HepG2 (cell line): ENCODE results near the gene TNFSF12. TPM values are rescaled to one million over a fixed set of nuclear protein-coding genes. Genes with fewer than 3 reads are reported as not detected.

Experiments
- AHR ChIP-seq: IDR thresholded peaks from 2 replicates; pipeline ENCODE4 v1.6.1; 2018; ENCODE audit warnings: missing genetic modification reagents, missing compliant biosample characterization
- NFIC ChIP-seq: IDR thresholded peaks from 2 replicates; pipeline ENCODE4 v1.6.1; 2012; ENCODE audit warnings: mild to moderate bottlenecking, low read length, inconsistent platforms
- SP2 ChIP-seq: sonication (generic); formaldehyde crosslinking; IDR thresholded peaks from 2 replicates; pipeline ENCODE4 v1.5.1; 2020; ENCODE audit warnings: mild to moderate bottlenecking, missing genetic modification reagents
- SRSF1 ChIP-seq: fragments of 200-400 bp; formaldehyde crosslinking; optimal IDR thresholded peaks from 2 replicates; pipeline ENCODE3; 2017; ENCODE audit warnings: mild to moderate bottlenecking, low read depth, low read length, moderate library complexity
- ZMAT3 ChIP-seq: sonication (generic); formaldehyde crosslinking; conservative IDR thresholded peaks from 2 replicates; pipeline ENCODE4 v1.7.0; 2021; ENCODE audit warnings: missing genetic modification reagents
- ZNF335 ChIP-seq: sonication (generic); formaldehyde crosslinking; IDR thresholded peaks from 2 replicates; pipeline ENCODE4 v1.4.0; 2020; ENCODE audit warnings: missing genetic modification reagents
- ZNF749 ChIP-seq: sonication (generic); formaldehyde crosslinking; IDR thresholded peaks from 2 replicates; pipeline ENCODE4 v1.8.0; 2022; ENCODE audit warnings: mild to moderate bottlenecking, missing genetic modification reagents, moderate library complexity, borderline replicate concordance
- polyA plus RNA-seq, 8 experiments: library from polyadenylated mRNA; depleted of rRNA in 3 of 8; stranded (reverse) in 7 of 8; unstranded in 1 of 8; fragments of >200 nt; fragmentation: Illumina TruSeq in 4 of 8; extraction: Trizol in 4 of 8; gene quantifications; 2 replicates each; pipeline versions ENCODE4 v1.2.1 to v1.2.3, GENCODE V29; 2011 to 2016; ENCODE audit warnings: low read depth in 4 of 8, missing spikeins in 1 of 8, mixed read lengths in 1 of 8; ENCODE audit not compliant: insufficient read depth in 1 of 8
- total RNA-seq, 5 experiments: library from RNA; depleted of rRNA; stranded (reverse); fragments of >200 nt; fragmentation: Illumina TruSeq; extraction: Trizol; gene quantifications; 2 replicates each; pipeline ENCODE4 v1.2.3, GENCODE V29; 2016; ENCODE audit warnings: low read depth in 1 of 5
- TF ChIP-seq, protein P1 (sequence below): sonication (generic); formaldehyde crosslinking; IDR thresholded peaks from 2 replicates; pipeline ENCODE4 v1.5.0; 2020; ENCODE audit warnings: mild to moderate bottlenecking, missing genetic modification reagents, borderline replicate concordance
- TF ChIP-seq, protein P2 (sequence below): sonication (generic); formaldehyde crosslinking; IDR thresholded peaks from 2 replicates; pipeline ENCODE4 v1.5.0; 2020; ENCODE audit warnings: missing genetic modification reagents
- TF ChIP-seq, protein P3 (sequence below): sonication (generic); formaldehyde crosslinking; IDR thresholded peaks from 2 replicates; pipeline ENCODE4 v1.8.1; 2022; ENCODE audit warnings: low read depth, mild to moderate bottlenecking, missing genetic modification reagents

Gene TNFSF12
- total and polyA plus RNA-seq, 2 of the 13 experiments (the other 11 are each of a cell fraction or from before 2014, with no cell fraction given): 0.93 to 7.2 TPM

DNA sequence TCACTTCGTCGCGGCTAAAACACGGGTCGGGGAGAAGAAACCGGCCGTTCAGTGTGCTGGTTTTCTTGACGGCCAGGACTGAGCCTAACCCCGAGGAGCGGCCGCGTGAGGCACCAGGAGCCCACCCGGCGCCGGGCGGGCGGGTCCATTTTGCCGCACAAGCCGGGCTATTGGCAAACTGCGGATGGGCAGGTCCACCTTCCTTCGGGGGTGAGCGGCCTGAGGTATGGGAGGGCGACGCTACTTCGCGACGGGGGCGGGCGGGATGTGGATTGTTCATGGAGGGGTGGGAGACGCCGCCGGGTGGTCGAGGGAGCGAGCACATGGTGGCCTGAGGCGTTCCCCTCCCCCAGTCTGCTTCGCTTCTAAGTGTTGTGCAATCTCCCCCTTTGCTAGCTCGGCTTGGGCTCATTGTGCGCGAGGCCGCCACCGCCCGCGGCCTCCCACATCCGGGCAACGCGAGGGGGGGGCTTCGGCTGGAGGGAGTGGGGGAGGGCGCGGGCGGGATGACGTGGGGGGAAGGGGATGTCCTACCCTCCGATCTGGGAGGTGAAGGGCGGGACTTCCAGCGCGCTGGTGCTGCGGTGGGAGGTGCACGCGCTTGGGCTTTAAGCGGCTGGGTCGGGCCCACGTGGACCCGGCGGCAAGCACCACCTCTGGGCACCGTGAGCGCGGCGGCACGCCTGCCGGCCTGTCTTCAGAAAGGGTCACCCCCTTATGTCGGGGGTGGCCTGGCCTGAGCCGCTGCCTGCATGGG is 24.6 kb downstream of the TNFSF12 start (continued):
- TF ChIP-seq, protein P1, sequence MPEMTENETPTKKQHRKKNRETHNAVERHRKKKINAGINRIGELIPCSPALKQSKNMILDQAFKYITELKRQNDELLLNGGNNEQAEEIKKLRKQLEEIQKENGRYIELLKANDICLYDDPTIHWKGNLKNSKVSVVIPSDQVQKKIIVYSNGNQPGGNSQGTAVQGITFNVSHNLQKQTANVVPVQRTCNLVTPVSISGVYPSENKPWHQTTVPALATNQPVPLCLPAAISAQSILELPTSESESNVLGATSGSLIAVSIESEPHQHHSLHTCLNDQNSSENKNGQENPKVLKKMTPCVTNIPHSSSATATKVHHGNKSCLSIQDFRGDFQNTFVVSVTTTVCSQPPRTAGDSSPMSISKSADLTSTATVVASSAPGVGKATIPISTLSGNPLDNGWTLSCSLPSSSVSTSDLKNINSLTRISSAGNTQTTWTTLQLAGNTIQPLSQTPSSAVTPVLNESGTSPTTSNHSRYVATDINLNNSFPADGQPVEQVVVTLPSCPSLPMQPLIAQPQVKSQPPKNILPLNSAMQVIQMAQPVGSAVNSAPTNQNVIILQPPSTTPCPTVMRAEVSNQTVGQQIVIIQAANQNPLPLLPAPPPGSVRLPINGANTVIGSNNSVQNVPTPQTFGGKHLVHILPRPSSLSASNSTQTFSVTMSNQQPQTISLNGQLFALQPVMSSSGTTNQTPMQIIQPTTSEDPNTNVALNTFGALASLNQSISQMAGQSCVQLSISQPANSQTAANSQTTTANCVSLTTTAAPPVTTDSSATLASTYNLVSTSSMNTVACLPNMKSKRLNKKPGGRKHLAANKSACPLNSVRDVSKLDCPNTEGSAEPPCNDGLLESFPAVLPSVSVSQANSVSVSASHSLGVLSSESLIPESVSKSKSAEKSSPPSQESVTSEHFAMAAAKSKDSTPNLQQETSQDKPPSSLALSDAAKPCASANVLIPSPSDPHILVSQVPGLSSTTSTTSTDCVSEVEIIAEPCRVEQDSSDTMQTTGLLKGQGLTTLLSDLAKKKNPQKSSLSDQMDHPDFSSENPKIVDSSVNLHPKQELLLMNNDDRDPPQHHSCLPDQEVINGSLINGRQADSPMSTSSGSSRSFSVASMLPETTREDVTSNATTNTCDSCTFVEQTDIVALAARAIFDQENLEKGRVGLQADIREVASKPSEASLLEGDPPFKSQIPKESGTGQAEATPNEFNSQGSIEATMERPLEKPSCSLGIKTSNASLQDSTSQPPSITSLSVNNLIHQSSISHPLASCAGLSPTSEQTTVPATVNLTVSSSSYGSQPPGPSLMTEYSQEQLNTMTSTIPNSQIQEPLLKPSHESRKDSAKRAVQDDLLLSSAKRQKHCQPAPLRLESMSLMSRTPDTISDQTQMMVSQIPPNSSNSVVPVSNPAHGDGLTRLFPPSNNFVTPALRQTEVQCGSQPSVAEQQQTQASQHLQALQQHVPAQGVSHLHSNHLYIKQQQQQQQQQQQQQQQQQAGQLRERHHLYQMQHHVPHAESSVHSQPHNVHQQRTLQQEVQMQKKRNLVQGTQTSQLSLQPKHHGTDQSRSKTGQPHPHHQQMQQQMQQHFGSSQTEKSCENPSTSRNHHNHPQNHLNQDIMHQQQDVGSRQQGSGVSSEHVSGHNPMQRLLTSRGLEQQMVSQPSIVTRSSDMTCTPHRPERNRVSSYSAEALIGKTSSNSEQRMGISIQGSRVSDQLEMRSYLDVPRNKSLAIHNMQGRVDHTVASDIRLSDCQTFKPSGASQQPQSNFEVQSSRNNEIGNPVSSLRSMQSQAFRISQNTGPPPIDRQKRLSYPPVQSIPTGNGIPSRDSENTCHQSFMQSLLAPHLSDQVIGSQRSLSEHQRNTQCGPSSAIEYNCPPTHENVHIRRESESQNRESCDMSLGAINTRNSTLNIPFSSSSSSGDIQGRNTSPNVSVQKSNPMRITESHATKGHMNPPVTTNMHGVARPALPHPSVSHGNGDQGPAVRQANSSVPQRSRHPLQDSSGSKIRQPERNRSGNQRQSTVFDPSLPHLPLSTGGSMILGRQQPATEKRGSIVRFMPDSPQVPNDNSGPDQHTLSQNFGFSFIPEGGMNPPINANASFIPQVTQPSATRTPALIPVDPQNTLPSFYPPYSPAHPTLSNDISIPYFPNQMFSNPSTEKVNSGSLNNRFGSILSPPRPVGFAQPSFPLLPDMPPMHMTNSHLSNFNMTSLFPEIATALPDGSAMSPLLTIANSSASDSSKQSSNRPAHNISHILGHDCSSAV: no peak
- peak; percentile 36; the same call in 1 of the 2 replicates for TF ChIP-seq ZNF749 (CRISPR knock-in tag)
- TF ChIP-seq ZMAT3 (CRISPR knock-in tag): no peak; the same call in 1 of the 2 replicates
- TF ChIP-seq ZNF335: no peak
- TF ChIP-seq NFIC: no peak
- no peak for TF ChIP-seq SRSF1
- TF ChIP-seq, protein P2, sequence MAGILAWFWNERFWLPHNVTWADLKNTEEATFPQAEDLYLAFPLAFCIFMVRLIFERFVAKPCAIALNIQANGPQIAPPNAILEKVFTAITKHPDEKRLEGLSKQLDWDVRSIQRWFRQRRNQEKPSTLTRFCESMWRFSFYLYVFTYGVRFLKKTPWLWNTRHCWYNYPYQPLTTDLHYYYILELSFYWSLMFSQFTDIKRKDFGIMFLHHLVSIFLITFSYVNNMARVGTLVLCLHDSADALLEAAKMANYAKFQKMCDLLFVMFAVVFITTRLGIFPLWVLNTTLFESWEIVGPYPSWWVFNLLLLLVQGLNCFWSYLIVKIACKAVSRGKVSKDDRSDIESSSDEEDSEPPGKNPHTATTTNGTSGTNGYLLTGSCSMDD: no peak
- TF ChIP-seq AHR (CRISPR knock-in tag): 0 out of 2 replicates have a peak, but pooled peaks have one; percentile 53
- TF ChIP-seq, protein P3, sequence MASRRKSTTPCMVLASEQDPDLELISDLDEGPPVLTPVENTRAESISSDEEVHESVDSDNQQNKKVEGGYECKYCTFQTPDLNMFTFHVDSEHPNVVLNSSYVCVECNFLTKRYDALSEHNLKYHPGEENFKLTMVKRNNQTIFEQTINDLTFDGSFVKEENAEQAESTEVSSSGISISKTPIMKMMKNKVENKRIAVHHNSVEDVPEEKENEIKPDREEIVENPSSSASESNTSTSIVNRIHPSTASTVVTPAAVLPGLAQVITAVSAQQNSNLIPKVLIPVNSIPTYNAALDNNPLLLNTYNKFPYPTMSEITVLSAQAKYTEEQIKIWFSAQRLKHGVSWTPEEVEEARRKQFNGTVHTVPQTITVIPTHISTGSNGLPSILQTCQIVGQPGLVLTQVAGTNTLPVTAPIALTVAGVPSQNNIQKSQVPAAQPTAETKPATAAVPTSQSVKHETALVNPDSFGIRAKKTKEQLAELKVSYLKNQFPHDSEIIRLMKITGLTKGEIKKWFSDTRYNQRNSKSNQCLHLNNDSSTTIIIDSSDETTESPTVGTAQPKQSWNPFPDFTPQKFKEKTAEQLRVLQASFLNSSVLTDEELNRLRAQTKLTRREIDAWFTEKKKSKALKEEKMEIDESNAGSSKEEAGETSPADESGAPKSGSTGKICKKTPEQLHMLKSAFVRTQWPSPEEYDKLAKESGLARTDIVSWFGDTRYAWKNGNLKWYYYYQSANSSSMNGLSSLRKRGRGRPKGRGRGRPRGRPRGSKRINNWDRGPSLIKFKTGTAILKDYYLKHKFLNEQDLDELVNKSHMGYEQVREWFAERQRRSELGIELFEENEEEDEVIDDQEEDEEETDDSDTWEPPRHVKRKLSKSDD (CRISPR knock-in tag): no peak
- no peak; the same call in 1 of the 2 replicates for TF ChIP-seq SP2 (CRISPR knock-in tag)
